Activated naive CD4-positive, alpha-beta T cell treated with anti-CD3 and anti-CD28 coated beads, Interleukin-2, amount 10 ng/mL, durations not matched to agents 7 days and 5 days (primary cell): ENCODE results near the gene NOS2.
"Not testable (repeated sequence)": the region's sequence is repeated elsewhere in the genome, so short reads cannot be mapped to it uniquely, and the experiment has no call there.

Experiments used
- CTCF ChIA-PET: fragments of 350-600 bp; sonication (Branson Sonifier 250); formaldehyde crosslinking; loops from one replicate; lab custom pipeline; 2021; ENCODE audit warnings: antibody characterized with exemption; lab: Charles Lee
- DNase-seq: peaks from one replicate; pipeline ENCODE4 v3.0.0-alpha.2; 2020
- H3K27ac Mint-ChIP-seq: one replicate; pipeline ENCODE4 v1.8.0; 2021; ENCODE audit warnings: mild to moderate bottlenecking, moderate library complexity, mixed read lengths
- H3K27me3 Mint-ChIP-seq: one replicate; pipeline ENCODE4 v1.8.0; 2021; ENCODE audit warnings: mild to moderate bottlenecking, mixed read lengths
- H3K36me3 Mint-ChIP-seq: one replicate; pipeline ENCODE4 v1.8.0; 2021; ENCODE audit warnings: mixed read lengths
- H3K4me1 Mint-ChIP-seq: one replicate; pipeline ENCODE4 v1.8.0; 2021; ENCODE audit warnings: mixed read lengths
- H3K4me3 Mint-ChIP-seq: one replicate; pipeline ENCODE4 v1.8.0; 2021; ENCODE audit warnings: mild to moderate bottlenecking, moderate library complexity, mixed read lengths
- H3K9me3 Mint-ChIP-seq: one replicate; pipeline ENCODE4 v1.8.0; 2021; ENCODE audit warnings: mixed read lengths

The NOS2 gene

GRCh38 chr17:27832831-27833230 is 32.5 kb upstream of the NOS2 start:
- H3K4me3 Mint-ChIP-seq, result no peak overlapping the region
- no peaks in the 10 kb centered on the region for H3K36me3 Mint-ChIP-seq
- H3K27ac Mint-ChIP-seq, result no peak overlapping the region
- H3K4me1 Mint-ChIP-seq, result no peaks in the 10 kb centered on the region
- H3K9me3 Mint-ChIP-seq, result peaks cover 2% of the 10 kb centered on the region
- H3K27me3 Mint-ChIP-seq, result peaks cover 6% of the 10 kb centered on the region
- DNase-seq, result no peak
- CTCF ChIA-PET, result no interaction called here

GRCh38 chr17:27829888-27830287 is 29.6 kb upstream of the NOS2 start:
- H3K4me3 Mint-ChIP-seq, H3K9me3 Mint-ChIP-seq, DNase-seq, H3K36me3 Mint-ChIP-seq, H3K27ac Mint-ChIP-seq, CTCF ChIA-PET, H3K4me1 Mint-ChIP-seq, H3K27me3 Mint-ChIP-seq: not testable (repeated sequence)

GRCh38 chr17:27829143-27829711 is 28.9 kb upstream of the NOS2 start:
- not testable (repeated sequence) for H3K27me3 Mint-ChIP-seq, H3K4me3 Mint-ChIP-seq, H3K4me1 Mint-ChIP-seq, DNase-seq, H3K9me3 Mint-ChIP-seq, H3K36me3 Mint-ChIP-seq, H3K27ac Mint-ChIP-seq
- CTCF ChIA-PET, result interaction anchor here (1.0 kb wide), 1 partner anchor 24 kb away, joined by 4 read pairs; no protein-coding TSS in a partner anchor

GRCh38 chr17:27825459-27825858 is 25.1 kb upstream of the NOS2 start:
- no peak overlapping the region for H3K4me3 Mint-ChIP-seq
- no peaks in the 10 kb centered on the region for H3K4me1 Mint-ChIP-seq
- no peaks in the 10 kb centered on the region for H3K36me3 Mint-ChIP-seq
- H3K27ac Mint-ChIP-seq, result no peak overlapping the region
- H3K27me3 Mint-ChIP-seq, result peaks cover 10% of the 10 kb centered on the region
- DNase-seq, result no peak
- CTCF ChIA-PET, result no interaction called here
- peaks cover 12% of the 10 kb centered on the region for H3K9me3 Mint-ChIP-seq

GRCh38 chr17:27824745-27825144 is 24.4 kb upstream of the NOS2 start:
- no peak overlapping the region for H3K4me3 Mint-ChIP-seq
- H3K27me3 Mint-ChIP-seq, result peaks cover 10% of the 10 kb centered on the region
- peaks cover 12% of the 10 kb centered on the region for H3K9me3 Mint-ChIP-seq
- H3K4me1 Mint-ChIP-seq, result no peaks in the 10 kb centered on the region
- no peak overlapping the region for H3K27ac Mint-ChIP-seq
- CTCF ChIA-PET, result no interaction called here
- DNase-seq, result no peak
- no peaks in the 10 kb centered on the region for H3K36me3 Mint-ChIP-seq

GRCh38 chr17:27824176-27824715 is 23.9 kb upstream of the NOS2 start:
- Mint-ChIP-seq H3K27ac (no peak overlapping the region), H3K27me3 (peaks cover 10% of the 10 kb centered on the region), H3K36me3 (no peaks in the 10 kb centered on the region), H3K4me3 (no peak overlapping the region), H3K9me3 (peaks cover 12% of the 10 kb centered on the region), H3K4me1 (no peaks in the 10 kb centered on the region)
- CTCF ChIA-PET, result no interaction called here
- DNase-seq, result no peak

DNA sequence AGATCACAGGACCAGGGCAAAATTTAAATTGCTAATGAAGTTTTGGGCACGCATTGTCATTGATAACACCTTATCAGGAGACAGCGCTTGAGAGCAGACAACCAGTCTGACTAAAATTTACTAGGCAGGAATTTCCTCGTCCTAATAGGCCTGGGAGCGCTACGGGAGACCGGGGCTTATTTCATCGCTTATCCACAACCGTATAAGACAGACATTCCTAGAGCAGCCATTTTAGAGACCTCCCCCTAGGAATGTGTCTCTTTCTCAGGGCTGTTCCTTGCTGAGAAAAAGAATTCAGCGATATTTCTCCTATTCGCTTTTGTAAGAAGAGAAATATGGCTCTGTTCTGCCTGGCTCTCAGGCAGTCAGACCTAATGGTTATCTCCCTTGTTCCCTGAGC is 21.8 kb upstream of the NOS2 start:
- H3K9me3 Mint-ChIP-seq, result peaks cover 12% of the 10 kb centered on the region
- DNase-seq, H3K36me3 Mint-ChIP-seq, H3K27me3 Mint-ChIP-seq, H3K4me1 Mint-ChIP-seq, H3K27ac Mint-ChIP-seq, H3K4me3 Mint-ChIP-seq, CTCF ChIA-PET: not testable (repeated sequence)

- peaks cover 12% of the 10 kb centered on the region for H3K9me3 Mint-ChIP-seq
- H3K27me3 Mint-ChIP-seq, result peaks cover 7% of the 10 kb centered on the region
- H3K4me3 Mint-ChIP-seq, result no peak overlapping the region
- no peak overlapping the region for H3K27ac Mint-ChIP-seq
- H3K36me3 Mint-ChIP-seq, result no peaks in the 10 kb centered on the region
- CTCF ChIA-PET, result no interaction called here
- H3K4me1 Mint-ChIP-seq, result no peaks in the 10 kb centered on the region
- DNase-seq, result no peak
These were observed 21.0 kb upstream of the NOS2 start for GRCh38 chr17:27821318-27821717.

DNA sequence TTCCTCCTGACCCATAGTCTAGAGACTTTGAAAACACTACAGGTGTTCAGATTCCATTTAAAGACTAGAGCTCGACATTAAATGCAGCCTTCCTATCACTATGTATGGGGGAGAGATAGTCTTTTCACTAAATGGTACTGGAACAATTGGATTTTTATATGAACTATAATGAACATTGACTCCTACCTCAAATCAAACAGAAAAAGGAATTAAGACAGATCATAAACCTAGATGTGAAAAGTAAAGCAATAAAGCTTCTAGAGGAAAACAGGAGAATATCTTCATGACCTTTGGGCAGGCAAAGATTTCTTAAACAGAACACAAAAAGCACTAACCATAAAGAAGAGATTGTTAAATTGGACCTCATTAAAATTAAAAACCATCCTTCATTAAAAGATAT is 18.8 kb upstream of the NOS2 start:
- CTCF ChIA-PET, result no interaction called here
- Mint-ChIP-seq H3K27ac (no peak overlapping the region), H3K27me3 (peaks cover 5% of the 10 kb centered on the region), H3K36me3 (no peaks in the 10 kb centered on the region), H3K4me1 (no peaks in the 10 kb centered on the region), H3K9me3 (peaks cover 12% of the 10 kb centered on the region), H3K4me3 (no peak overlapping the region)
- no peak for DNase-seq

- Mint-ChIP-seq H3K4me3 (no peak overlapping the region), H3K36me3 (no peaks in the 10 kb centered on the region), H3K9me3 (peaks cover 12% of the 10 kb centered on the region), H3K27ac (no peak overlapping the region), H3K27me3 (peaks cover 5% of the 10 kb centered on the region), H3K4me1 (no peaks in the 10 kb centered on the region)
- DNase-seq, result no peak
- CTCF ChIA-PET, result interaction anchor here (1.0 kb wide), 1 partner anchor 13 kb away, joined by 4 read pairs; no protein-coding TSS in a partner anchor
These were observed 18.2 kb upstream of the NOS2 start for GRCh38 chr17:27818401-27819105.

- Mint-ChIP-seq H3K4me1 (no peaks in the 10 kb centered on the region), H3K27ac (no peak overlapping the region), H3K27me3 (peaks cover 5% of the 10 kb centered on the region), H3K9me3 (peaks cover 10% of the 10 kb centered on the region), H3K4me3 (no peak overlapping the region), H3K36me3 (no peaks in the 10 kb centered on the region)
- DNase-seq, result no peak
- CTCF ChIA-PET, result interaction anchor here (1.0 kb wide), 1 partner anchor 12 kb away, joined by 4 read pairs; no protein-coding TSS in a partner anchor
These were observed 17.4 kb upstream of the NOS2 start for GRCh38 chr17:27817731-27818130.

- H3K4me1 Mint-ChIP-seq, result no peaks in the 10 kb centered on the region
- no peaks in the 10 kb centered on the region for H3K36me3 Mint-ChIP-seq
- DNase-seq, result no peak
- no peak overlapping the region for H3K27ac Mint-ChIP-seq
- peaks cover 5% of the 10 kb centered on the region for H3K27me3 Mint-ChIP-seq
- no peak overlapping the region for H3K4me3 Mint-ChIP-seq
- peaks cover 6% of the 10 kb centered on the region for H3K9me3 Mint-ChIP-seq
- CTCF ChIA-PET, result no interaction called here
These were observed 16.6 kb upstream of the NOS2 start for GRCh38 chr17:27816946-27817345.

- CTCF ChIA-PET, result interaction anchor here (0.6 to 2.8 kb wide), 3 partner anchors 67 to 482 kb away, joined by 3 to 12 read pairs (median 4); no protein-coding TSS in a partner anchor
- no peaks in the 10 kb centered on the region for H3K27me3 Mint-ChIP-seq
These were observed 11.6 kb upstream of the NOS2 start for GRCh38 chr17:27811961-27812360.

DNA sequence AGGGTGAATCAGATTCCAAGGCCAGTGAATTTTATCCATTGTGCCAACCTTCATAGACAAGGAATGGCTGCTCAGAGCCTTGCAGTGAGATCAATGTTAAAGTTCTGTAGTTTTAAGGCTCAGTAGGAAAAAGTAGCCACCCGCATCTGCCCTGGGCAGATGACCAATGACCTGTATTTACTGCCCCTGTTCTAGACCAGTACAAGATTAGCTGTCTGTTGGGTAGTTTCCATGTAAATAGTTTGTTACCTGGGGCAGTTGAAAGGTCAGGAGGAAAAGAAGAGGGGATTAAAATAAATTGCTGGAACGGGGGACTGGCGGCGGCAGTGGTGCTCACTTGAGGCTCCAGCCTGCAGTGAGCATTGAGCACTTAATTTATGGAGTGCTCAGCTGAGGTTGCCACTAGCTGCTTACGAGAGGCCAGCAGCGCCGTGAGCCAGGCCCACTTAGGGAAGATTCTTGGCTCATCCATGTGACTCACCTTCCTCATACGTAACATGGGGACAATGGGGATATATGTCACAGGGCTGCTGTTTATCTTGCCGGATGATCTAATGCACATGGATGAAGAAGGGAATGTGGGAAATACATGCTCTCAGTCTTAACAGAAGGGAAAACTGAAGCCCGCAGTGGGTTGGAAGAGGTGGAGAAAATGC is 10.7 kb upstream of the NOS2 start:
- CTCF ChIA-PET, result interaction anchor here (2.8 kb wide), 1 partner anchor 68 kb away, joined by 12 read pairs; no protein-coding TSS in a partner anchor
- DNase-seq, result no peak
- Mint-ChIP-seq H3K9me3 (no peaks in the 10 kb centered on the region), H3K4me1 (peaks cover 49% of the 10 kb centered on the region), H3K27me3 (no peaks in the 10 kb centered on the region), H3K36me3 (no peaks in the 10 kb centered on the region), H3K4me3 (no peak overlapping the region), H3K27ac (peak overlapping the region; percentile 88)

More at GRCh38 chr17:27811961-27812360, 11.6 kb upstream of the NOS2 start:
- no peak for DNase-seq
- Mint-ChIP-seq H3K4me1 (peaks cover 41% of the 10 kb centered on the region), H3K36me3 (no peaks in the 10 kb centered on the region), H3K9me3 (no peaks in the 10 kb centered on the region), H3K27ac (no peak overlapping the region), H3K4me3 (no peak overlapping the region)
